Glutamatergic neuron (in vitro differentiated cells): ENCODE results near the gene TWF2. TPM values are rescaled to one million over a fixed set of nuclear protein-coding genes. Genes with fewer than 3 reads are reported as not detected.

Source experiments
- DNase-seq: peaks from one replicate; pipeline ENCODE4 v3.0.0; 2022
- H3K27ac Mint-ChIP-seq: one replicate; pipeline ENCODE4 v1.8.0; 2020; ENCODE audit warnings: mild to moderate bottlenecking, mixed read lengths, inconsistent platforms; ENCODE audit not compliant: unreplicated experiment
- H3K27me3 Mint-ChIP-seq: one replicate; pipeline ENCODE4 v1.8.0; 2020; ENCODE audit warnings: mild to moderate bottlenecking, moderate library complexity, mixed read lengths, inconsistent platforms; ENCODE audit not compliant: unreplicated experiment
- H3K36me3 Mint-ChIP-seq: one replicate; pipeline ENCODE4 v1.8.0; 2020; ENCODE audit warnings: mild to moderate bottlenecking, mixed read lengths, inconsistent platforms; ENCODE audit not compliant: unreplicated experiment
- H3K4me1 Mint-ChIP-seq: one replicate; pipeline ENCODE4 v1.8.0; 2020; ENCODE audit warnings: mild to moderate bottlenecking, low read depth, mixed read lengths, inconsistent platforms; ENCODE audit not compliant: unreplicated experiment
- H3K4me3 Mint-ChIP-seq: one replicate; pipeline ENCODE4 v1.8.0; 2020; ENCODE audit warnings: mild to moderate bottlenecking, mixed read lengths, inconsistent platforms; ENCODE audit not compliant: unreplicated experiment
- H3K9me3 Mint-ChIP-seq: one replicate; pipeline ENCODE4 v1.8.0; 2020; ENCODE audit warnings: mild to moderate bottlenecking, moderate library complexity, mixed read lengths, inconsistent platforms; ENCODE audit not compliant: unreplicated experiment
- total RNA-seq: library from RNA; stranded (reverse); fragmentation: NEBNext Ultra II Directional; extraction: Animal tissue kit (Norgen Biotek cat#: 25700); gene quantifications from one replicate; pipeline ENCODE4 v1.2.1, GENCODE V29; 2021; ENCODE audit not compliant: unreplicated experiment
- TF ChIP-seq, protein P1 (sequence below): fragments of 200-600 bp; sonication (generic); IDR thresholded peaks from one replicate; pipeline ENCODE4 v1.5.0; 2021; ENCODE audit not compliant: partially characterized antibody, unreplicated experiment

Gene TWF2
- total RNA-seq, 1 donor from 2014 or later = 45.5 TPM

DNA sequence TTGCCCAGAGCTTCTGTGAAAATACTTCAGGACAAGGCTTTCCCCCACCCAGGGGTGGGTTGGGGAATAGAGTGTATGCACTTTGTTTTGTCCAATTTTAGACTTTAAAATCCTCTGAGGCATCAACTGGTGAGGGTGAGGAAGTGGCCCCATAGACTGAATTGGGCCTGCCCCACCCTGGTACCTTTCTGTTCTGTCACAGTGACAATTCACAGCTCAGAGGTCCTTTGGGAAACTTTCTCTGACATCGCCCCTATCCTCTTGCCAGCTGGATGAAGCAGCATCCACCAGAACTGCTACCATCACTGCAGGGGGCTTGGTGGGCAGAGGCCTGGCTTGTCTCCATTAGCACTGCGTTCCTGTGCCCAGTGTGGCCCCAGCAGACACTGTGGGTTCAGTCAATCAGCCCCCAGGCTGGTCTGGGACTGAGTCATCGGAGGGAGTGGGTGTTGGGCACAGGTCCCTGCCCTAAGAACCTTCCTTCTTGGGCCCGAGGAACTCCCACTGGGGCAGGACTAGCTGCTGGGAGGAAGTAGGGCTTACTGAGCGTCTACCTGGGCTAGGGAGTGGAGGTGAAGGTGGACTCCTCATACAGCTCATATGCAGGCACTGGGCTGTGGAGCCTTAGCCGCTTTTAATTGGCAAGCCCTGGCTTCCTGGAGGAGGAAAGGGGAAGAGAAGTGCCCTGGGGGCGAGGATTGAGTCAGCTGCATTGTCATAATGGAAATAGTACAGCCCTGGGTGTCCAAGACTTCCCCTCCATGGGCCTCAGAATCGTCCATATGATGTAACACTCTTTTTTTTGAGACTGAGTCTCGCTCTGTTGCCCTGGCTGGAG is 5.1 kb upstream of the TWF2 start:
- Mint-ChIP-seq H3K27me3 (peaks cover 21% of the 10 kb centered on the region), H3K36me3 (no peaks in the 10 kb centered on the region), H3K4me3 (peak overlapping the region; percentile 52), H3K27ac (no peak overlapping the region), H3K9me3 (peaks cover 23% of the 10 kb centered on the region), H3K4me1 (peaks cover 13% of the 10 kb centered on the region)
- TF ChIP-seq, protein P1, sequence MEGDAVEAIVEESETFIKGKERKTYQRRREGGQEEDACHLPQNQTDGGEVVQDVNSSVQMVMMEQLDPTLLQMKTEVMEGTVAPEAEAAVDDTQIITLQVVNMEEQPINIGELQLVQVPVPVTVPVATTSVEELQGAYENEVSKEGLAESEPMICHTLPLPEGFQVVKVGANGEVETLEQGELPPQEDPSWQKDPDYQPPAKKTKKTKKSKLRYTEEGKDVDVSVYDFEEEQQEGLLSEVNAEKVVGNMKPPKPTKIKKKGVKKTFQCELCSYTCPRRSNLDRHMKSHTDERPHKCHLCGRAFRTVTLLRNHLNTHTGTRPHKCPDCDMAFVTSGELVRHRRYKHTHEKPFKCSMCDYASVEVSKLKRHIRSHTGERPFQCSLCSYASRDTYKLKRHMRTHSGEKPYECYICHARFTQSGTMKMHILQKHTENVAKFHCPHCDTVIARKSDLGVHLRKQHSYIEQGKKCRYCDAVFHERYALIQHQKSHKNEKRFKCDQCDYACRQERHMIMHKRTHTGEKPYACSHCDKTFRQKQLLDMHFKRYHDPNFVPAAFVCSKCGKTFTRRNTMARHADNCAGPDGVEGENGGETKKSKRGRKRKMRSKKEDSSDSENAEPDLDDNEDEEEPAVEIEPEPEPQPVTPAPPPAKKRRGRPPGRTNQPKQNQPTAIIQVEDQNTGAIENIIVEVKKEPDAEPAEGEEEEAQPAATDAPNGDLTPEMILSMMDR = no peak
- DNase-seq = no peak

DNA sequence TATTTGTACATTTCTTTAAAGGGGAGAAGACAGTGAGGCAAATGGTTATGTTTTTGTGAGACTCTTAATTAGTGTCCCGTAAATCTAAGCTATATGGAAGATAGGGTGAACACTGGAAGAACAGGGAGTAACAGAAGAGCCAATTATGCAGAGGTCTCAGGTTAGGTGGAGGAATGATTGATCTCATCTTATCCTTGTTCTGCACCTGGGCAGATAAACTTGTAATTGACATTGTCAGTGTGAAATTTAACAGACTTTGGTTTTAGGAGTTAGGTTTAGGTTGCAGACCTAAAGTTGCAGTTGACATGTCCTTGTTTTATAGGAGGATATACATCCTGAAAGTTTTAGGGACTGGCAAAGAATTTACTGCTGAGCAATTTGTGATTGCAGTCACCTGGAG is 3.1 kb upstream of the TWF2 start:
- Mint-ChIP-seq H3K4me1 (peaks cover 14% of the 10 kb centered on the region), H3K9me3 (peaks cover 25% of the 10 kb centered on the region), H3K27me3 (peaks cover 20% of the 10 kb centered on the region), H3K4me3 (peak overlapping the region; percentile 33), H3K27ac (peak overlapping the region; percentile 10), H3K36me3 (no peaks in the 10 kb centered on the region)
- TF ChIP-seq, protein P1 = no peak
- DNase-seq = no peak

DNA sequence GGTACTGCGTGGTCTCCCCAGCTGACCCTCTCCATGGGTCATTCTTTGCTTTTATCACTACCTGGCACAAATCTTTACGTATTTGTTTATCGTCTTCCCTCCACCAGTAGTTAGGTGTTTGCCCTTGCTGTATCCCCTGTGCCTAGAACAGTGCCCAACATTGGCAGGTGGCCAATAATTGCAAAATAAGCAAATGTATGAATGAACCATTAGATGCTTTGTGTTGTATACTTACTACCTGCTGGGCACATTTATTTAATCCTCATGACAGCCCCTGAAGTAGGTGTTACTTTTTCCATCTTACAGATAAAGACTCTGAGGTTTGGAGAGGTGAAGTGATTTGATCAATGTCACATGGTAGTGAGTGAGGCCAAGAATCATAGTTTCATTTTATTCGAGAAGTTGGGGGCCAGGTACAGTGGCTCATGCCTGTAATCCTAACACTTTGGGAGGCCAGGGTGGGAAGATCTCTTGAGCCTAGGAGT is 2.0 kb upstream of the TWF2 start:
- H3K9me3 Mint-ChIP-seq = peaks cover 25% of the 10 kb centered on the region
- TF ChIP-seq, protein P1 = no peak
- H3K4me1 Mint-ChIP-seq = peaks cover 14% of the 10 kb centered on the region
- peak overlapping the region; percentile 100 for H3K27ac Mint-ChIP-seq
- no peaks in the 10 kb centered on the region for H3K36me3 Mint-ChIP-seq
- peaks cover 18% of the 10 kb centered on the region for H3K27me3 Mint-ChIP-seq
- H3K4me3 Mint-ChIP-seq = peak overlapping the region; percentile 94
- DNase-seq = no peak

DNA sequence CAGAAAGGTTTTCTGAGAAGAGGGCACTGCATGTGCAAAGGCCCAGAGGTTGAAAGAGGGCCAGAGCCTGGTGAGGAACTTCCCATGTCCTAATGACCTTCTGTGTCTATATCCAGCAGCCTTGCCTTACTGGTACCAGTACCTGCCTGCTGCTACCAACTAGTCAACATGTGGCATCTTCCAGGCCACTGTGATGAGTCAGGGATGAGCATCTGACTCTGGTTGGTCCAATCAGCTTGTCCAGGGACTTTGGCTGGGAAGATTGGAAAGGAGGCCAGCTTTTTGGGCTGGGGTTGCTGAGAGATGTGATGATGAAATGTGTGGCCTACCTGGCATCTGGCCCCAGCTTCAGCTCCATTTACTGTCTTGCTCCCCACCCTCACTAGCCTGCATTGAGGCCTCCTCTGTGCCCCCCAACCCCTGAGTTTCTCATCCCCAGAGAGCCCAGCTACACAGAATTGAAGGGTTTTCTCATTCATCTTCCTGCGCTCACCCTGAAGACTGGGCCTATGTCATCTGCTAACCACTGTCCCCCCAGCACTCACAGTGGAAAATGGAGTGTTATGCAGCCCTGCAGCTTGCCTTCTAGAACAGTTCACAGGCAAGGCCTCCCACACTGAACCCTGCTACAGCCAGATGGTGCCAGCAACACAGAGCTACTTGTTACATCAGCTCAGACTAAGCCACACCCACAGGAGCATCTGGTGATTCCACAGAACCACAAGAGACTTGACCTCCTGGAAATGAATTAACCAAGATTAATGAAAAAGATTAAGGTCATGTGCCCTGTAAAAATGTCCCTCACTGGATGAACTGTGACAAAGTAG is 1.3 kb upstream of the TWF2 start:
- Mint-ChIP-seq H3K27me3 (peaks cover 18% of the 10 kb centered on the region), H3K4me1 (peaks cover 18% of the 10 kb centered on the region), H3K27ac (peak overlapping the region; percentile 100), H3K4me3 (peak overlapping the region; percentile 94), H3K36me3 (no peaks in the 10 kb centered on the region), H3K9me3 (peaks cover 25% of the 10 kb centered on the region)
- DNase-seq = peak; percentile 78
- TF ChIP-seq, protein P1 = no peak
